Measurements from ENCODE around the gene IL10RB. TPM values are rescaled to one million over a fixed set of nuclear protein-coding genes. Genes with fewer than 3 reads are reported as not detected.

IL10RB gene
- polyA plus RNA-seq, 2 of the 4 experiments (the other 2 are of a cell fraction), result 17.0 to 31.9 TPM

GRCh38 chr21:33325222-33326067 is 59.3 kb downstream of the IL10RB start:
- H3K4me3 ChIP-seq, result peak overlapping the region; percentile 74
- POLR2A ChIA-PET, result interaction anchor here (0.8 to 1.9 kb wide), 11 partner anchors 14 to 155 kb away, joined by 3 to 12 read pairs (median 4); partner anchors contain the start of genes IL10RB and TMEM50B
- no peak for FAIRE-seq
- TF ChIP-seq PHF8 (IDR thresholded peaks at IDR 0.05; ENCODE audit: borderline replicate concordance, low read depth) (0 out of 2 replicates have a peak, but pooled peaks have one; percentile 25), SMC3 (IDR thresholded peaks at IDR 0.05) (no peak)
- H3K4me1 ChIP-seq, result no peaks in the 10 kb centered on the region
- peak overlapping the region; percentile 87 for H3K4me2 ChIP-seq
- peak; percentile 28 to 57 for DNase-seq (ENCODE audit: low read depth in 1 of 2, low spot score in 1 of 2)
- H3K9me3 ChIP-seq, result no peaks in the 10 kb centered on the region
- CTCF ChIA-PET, result interaction anchor here (0.6 to 2.0 kb wide), 5 partner anchors 29 to 125 kb away, joined by 3 to 7 read pairs (median 4); no protein-coding TSS in a partner anchor
- H3K27ac ChIP-seq, result peak overlapping the region; percentile 86 to 97
- peak; percentile 40 to 69; a peak in 4 of 6 replicates for ATAC-seq
- WGBS (ENCODE audit: missing lambda C conversion rate), result 2% methylated on average over 18 of the region's 28 CpGs

GRCh38 chr21:33327326-33327725 is 61.2 kb downstream of the IL10RB start:
- FAIRE-seq (no peak), ATAC-seq (no peak), DNase-seq (ENCODE audit: low read depth in 1 of 2, low spot score in 1 of 2) (no peak)
- Histone ChIP-seq H3K4me3 (no peak overlapping the region), H3K9me3 (peaks cover 5% of the 10 kb centered on the region; the same call in 1 of the 3 replicates), H3K4me2 (no peak overlapping the region), H3K4me1 (no peaks in the 10 kb centered on the region), H3K27ac (no peak overlapping the region)
- CTCF ChIA-PET, result interaction anchor here (1.7 kb wide), 1 partner anchor 34 kb away, joined by 6 read pairs; no protein-coding TSS in a partner anchor
- POLR2A ChIA-PET, result no interaction called here
- TF ChIP-seq PHF8 (IDR thresholded peaks at IDR 0.05; ENCODE audit: borderline replicate concordance, low read depth) (no peak), BCL3 (IDR thresholded peaks at IDR 0.05) (no peak), CTCF (IDR thresholded peaks at IDR 0.05) (no peak), RCOR1 (IDR thresholded peaks at IDR 0.05; ENCODE audit: low read depth, low read length) (no peak), HES2 (IDR thresholded peaks at IDR 0.05) (no peak), RFX5 (IDR thresholded peaks at IDR 0.05) (no peak), JUN (IDR thresholded peaks at IDR 0.05) (no peak), POLR2A (IDR thresholded peaks at IDR 0.05; ENCODE audit: low read length) (no peak), HOXB5 (CRISPR knock-in tag; IDR thresholded peaks at IDR 0.05) (no peak), CEBPB (IDR thresholded peaks at IDR 0.05) (no peak), NFE2L2 (conservative IDR thresholded peaks at IDR 0.05; ENCODE audit: low read length) (no peak), ESRRA (IDR thresholded peaks at IDR 0.05; ENCODE audit: borderline replicate concordance, low read length) (no peak), ATOH8 (CRISPR knock-in tag; IDR thresholded peaks at IDR 0.05; ENCODE audit: low read depth) (no peak), HDAC2 (IDR thresholded peaks at IDR 0.05) (no peak), USF2 (IDR thresholded peaks at IDR 0.05) (no peak)
- 86% methylated on average over 3 of the region's 3 CpGs for WGBS (ENCODE audit: missing lambda C conversion rate)

Data from A549 (cell line).